Astrocyte (in vitro differentiated cells and primary cell): ENCODE measurements around the gene FLNC.

Source experiments
- CTCF ChIP-seq: IDR thresholded peaks from 2 replicates; pipeline ENCODE4 v1.5.1; 2011; ENCODE audit warnings: low read depth, mild to moderate bottlenecking, inconsistent platforms, low read length, moderate library complexity; ENCODE audit not compliant: insufficient read depth
- EZH2 ChIP-seq: IDR thresholded peaks from 2 replicates; pipeline ENCODE4 v1.6.1; 2012; ENCODE audit warnings: mild to moderate bottlenecking, low read length, inconsistent platforms; ENCODE audit not compliant: insufficient read depth

DNA sequence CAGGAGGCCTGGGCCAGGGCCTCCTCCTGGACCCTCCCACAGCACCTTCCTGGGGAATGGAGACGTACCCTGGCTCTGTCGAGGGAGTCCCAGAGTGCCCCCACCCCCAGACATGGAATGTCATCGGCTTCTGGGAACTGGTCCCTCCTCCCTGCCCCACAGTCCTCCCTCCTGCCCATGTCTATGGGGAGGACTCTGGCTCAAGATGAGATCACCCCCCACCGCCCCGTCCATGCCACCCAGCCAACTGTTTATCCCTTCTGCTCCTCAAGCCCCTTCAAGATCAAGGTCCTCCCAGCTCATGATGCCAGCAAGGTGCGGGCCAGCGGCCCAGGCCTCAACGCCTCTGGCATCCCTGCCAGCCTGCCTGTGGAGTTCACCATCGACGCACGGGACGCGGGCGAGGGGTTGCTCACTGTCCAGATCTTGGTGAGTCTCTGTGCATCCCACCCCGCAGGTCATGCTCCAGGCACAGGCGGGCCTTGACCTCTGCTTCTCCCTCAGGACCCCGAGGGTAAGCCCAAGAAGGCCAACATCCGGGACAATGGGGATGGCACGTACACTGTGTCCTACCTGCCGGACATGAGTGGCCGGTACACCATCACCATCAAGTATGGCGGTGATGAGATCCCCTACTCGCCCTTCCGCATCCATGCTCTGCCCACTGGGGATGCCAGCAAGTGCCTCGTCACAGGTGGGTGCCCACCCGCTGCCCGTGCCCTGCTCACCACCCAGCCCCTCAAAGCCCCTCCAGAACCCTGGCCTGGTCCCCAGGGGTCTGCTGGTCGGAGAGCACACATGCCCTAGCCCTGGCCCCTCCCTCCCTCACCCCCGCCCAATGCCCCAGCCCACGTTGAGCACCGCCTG is 18.3 kb downstream of the FLNC start:
- TF ChIP-seq EZH2 (no peak), CTCF (no peak)
